Measurements from ENCODE around the gene ODF4. TPM values are rescaled to one million over a fixed set of nuclear protein-coding genes. Genes with fewer than 3 reads are reported as not detected.

Gene ODF4
- total RNA-seq, 4 donors from 2014 or later = not detected

- Histone ChIP-seq H3K4me3 (no peak overlapping the region), H3K27me3 (peaks cover 0 to 11% of the 10 kb centered on the region in 2 donors)
Observed at GRCh38 chr17:8312726-8313600, 26.7 kb upstream of the ODF4 start.

GRCh38 chr17:8314797-8315763 lies 24.6 kb upstream of the ODF4 start:
- TF ChIP-seq, protein P1, sequence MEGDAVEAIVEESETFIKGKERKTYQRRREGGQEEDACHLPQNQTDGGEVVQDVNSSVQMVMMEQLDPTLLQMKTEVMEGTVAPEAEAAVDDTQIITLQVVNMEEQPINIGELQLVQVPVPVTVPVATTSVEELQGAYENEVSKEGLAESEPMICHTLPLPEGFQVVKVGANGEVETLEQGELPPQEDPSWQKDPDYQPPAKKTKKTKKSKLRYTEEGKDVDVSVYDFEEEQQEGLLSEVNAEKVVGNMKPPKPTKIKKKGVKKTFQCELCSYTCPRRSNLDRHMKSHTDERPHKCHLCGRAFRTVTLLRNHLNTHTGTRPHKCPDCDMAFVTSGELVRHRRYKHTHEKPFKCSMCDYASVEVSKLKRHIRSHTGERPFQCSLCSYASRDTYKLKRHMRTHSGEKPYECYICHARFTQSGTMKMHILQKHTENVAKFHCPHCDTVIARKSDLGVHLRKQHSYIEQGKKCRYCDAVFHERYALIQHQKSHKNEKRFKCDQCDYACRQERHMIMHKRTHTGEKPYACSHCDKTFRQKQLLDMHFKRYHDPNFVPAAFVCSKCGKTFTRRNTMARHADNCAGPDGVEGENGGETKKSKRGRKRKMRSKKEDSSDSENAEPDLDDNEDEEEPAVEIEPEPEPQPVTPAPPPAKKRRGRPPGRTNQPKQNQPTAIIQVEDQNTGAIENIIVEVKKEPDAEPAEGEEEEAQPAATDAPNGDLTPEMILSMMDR (IDR thresholded peaks at IDR 0.05) = no peak
- TF ChIP-seq POLR2A (IDR thresholded peaks at IDR 0.05) = no peak
- H3K4me1 ChIP-seq = no peaks in the 10 kb centered on the region
- H3K27ac ChIP-seq = no peak overlapping the region
- H3K36me3 ChIP-seq = no peaks in the 10 kb centered on the region
- peaks cover 0 to 11% of the 10 kb centered on the region in 2 donors for H3K27me3 ChIP-seq
- H3K9me3 ChIP-seq = no peaks in the 10 kb centered on the region
- no peak for DNase-seq
- no peak overlapping the region for H3K4me3 ChIP-seq

More at GRCh38 chr17:8312726-8313600, 26.7 kb upstream of the ODF4 start:
- no peak for DNase-seq
- H3K36me3 ChIP-seq = no peaks in the 10 kb centered on the region
- H3K9me3 ChIP-seq = no peaks in the 10 kb centered on the region
- H3K4me1 ChIP-seq = no peaks in the 10 kb centered on the region
- TF ChIP-seq, protein P1 (IDR thresholded peaks at IDR 0.05) = no peak
- TF ChIP-seq POLR2A (IDR thresholded peaks at IDR 0.05) = no peak
- H3K27ac ChIP-seq = no peak overlapping the region

- TF ChIP-seq, protein P1 (IDR thresholded peaks at IDR 0.05) = no peak
- no peak for TF ChIP-seq POLR2A (IDR thresholded peaks at IDR 0.05)
- no peak overlapping the region for H3K4me3 ChIP-seq
- peaks cover 0 to 11% of the 10 kb centered on the region in 2 donors for H3K27me3 ChIP-seq
- H3K36me3 ChIP-seq = no peaks in the 10 kb centered on the region
- H3K9me3 ChIP-seq = no peaks in the 10 kb centered on the region
- no peaks in the 10 kb centered on the region for H3K4me1 ChIP-seq
- DNase-seq = no peak
- H3K27ac ChIP-seq = no peak overlapping the region
Observed at GRCh38 chr17:8315764-8316217, 23.8 kb upstream of the ODF4 start.

DNA sequence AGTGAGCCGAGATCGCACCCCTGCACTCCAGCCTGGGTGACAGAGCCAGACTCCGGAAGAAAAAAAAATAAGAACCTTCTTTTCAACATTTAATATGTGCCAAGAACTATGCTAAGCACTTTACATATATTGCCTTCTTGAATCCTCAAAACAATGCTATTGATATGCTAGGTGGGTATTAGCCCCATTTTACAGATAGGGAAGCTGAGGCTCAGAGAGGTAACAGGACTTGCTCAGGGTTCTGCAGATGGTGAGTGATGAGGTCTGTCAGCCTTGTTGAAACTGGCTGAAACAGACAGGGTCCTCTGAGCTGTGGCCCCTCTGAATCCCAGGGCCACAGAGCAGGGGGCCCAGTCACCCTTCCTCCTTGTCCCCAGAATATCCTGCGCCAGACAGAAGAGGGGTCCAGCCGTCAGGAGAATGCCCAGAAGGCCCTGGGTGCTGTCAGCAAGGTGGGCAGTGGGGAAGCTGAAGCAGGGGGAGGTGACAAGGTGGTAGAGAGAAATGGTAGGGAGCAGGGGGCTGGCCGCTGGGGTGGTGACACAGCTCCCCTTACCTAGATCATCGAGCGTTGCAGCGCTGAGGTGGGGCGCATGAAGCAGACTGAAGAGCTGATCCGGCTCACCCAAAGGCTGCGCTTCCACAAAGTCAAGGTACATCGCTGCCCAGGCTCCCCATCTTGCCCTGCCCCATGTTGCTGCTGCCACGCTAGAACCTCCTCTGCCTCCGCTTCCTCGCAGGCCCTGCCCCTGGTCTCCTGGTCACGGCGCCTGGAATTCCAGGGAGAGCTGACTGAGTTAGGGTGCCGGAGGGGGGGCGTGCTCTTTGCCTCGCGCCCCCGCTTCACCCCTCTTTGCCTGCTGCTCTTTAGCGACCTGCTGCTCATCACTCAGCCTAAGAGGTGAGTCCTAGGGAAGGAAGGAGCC lies 21.4 kb upstream of the ODF4 start:
- peaks cover 0 to 11% of the 10 kb centered on the region in 2 donors for H3K27me3 ChIP-seq
- DNase-seq = no peak
- H3K4me1 ChIP-seq = no peaks in the 10 kb centered on the region

More for the DNA sequence above, 21.4 kb upstream of the ODF4 start:
- TF ChIP-seq POLR2A (IDR thresholded peaks at IDR 0.05) = no peak
- TF ChIP-seq, protein P1 (IDR thresholded peaks at IDR 0.05) = no peak
- Histone ChIP-seq H3K27ac (no peak overlapping the region), H3K4me3 (no peak overlapping the region), H3K36me3 (no peaks in the 10 kb centered on the region), H3K9me3 (no peaks in the 10 kb centered on the region)

Data from Peyer's patch (tissue), 4 donors.